Measurements from ENCODE around the gene SMIM17. TPM values are rescaled to one million over a fixed set of nuclear protein-coding genes. Genes with fewer than 3 reads are reported as not detected.

Gene SMIM17
- total RNA-seq, 3 donors from 2014 or later (not counting 1 experiment from before 2014, with no cell fraction given), result 0.24 TPM; not detected in 2

DNA sequence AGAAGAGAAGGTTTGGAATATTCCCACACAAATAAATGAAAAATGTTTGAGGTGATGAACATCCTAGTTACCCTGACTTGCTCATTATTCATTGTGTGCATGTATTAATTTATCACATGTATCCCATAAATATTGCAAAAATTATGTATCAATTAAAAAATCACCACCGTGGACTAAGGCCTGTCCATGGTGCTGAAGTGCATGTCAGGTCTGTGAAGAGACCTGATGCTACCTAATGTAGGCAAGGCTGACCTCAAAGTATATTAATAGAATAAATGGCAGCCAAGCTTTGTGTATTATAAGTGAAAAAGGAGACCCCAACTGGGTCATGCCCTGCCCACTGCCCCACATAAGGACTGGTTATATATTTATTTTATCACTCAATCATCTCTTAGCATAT, 63.0 kb downstream of the SMIM17 start:
- no peak overlapping the region for H3K4me3 ChIP-seq (ENCODE audit: low read length)
- no peak overlapping the region for H3K4me3 Mint-ChIP-seq
- peaks cover 17 to 24% of the 10 kb centered on the region in 2 donors for H3K9me3 Mint-ChIP-seq
- intact Hi-C loops (cut with micrococcal nuclease), result no loop called here
- no peak overlapping the region for H3K27ac ChIP-seq (ENCODE audit: low read length)
- WGBS (ENCODE audit: insufficient coverage), result 64% methylated on average over 1 of the region's 1 CpG
- H3K27me3 Mint-ChIP-seq (ENCODE audit: low read depth in 2 of 2), result no peaks in the 10 kb centered on the region
- no peaks in the 10 kb centered on the region for H3K4me1 ChIP-seq (ENCODE audit: control insufficient read depth, insufficient read depth, low read length)
- no peak overlapping the region for H3K27ac Mint-ChIP-seq
- no peaks in the 10 kb centered on the region for H3K4me1 Mint-ChIP-seq
- no peaks in the 10 kb centered on the region for H3K36me3 ChIP-seq (ENCODE audit: control insufficient read depth, insufficient read depth, low read length)
- DNase-seq (no peak), ATAC-seq (no peak)
- no peaks in the 10 kb centered on the region for H3K27me3 ChIP-seq (ENCODE audit: control insufficient read depth, insufficient read depth, low read length)
- peaks cover 19% of the 10 kb centered on the region for H3K36me3 Mint-ChIP-seq
- peaks cover 11% of the 10 kb centered on the region for H3K9me3 ChIP-seq (ENCODE audit: control insufficient read depth, insufficient read depth, low read length)
- TF ChIP-seq, protein P1, sequence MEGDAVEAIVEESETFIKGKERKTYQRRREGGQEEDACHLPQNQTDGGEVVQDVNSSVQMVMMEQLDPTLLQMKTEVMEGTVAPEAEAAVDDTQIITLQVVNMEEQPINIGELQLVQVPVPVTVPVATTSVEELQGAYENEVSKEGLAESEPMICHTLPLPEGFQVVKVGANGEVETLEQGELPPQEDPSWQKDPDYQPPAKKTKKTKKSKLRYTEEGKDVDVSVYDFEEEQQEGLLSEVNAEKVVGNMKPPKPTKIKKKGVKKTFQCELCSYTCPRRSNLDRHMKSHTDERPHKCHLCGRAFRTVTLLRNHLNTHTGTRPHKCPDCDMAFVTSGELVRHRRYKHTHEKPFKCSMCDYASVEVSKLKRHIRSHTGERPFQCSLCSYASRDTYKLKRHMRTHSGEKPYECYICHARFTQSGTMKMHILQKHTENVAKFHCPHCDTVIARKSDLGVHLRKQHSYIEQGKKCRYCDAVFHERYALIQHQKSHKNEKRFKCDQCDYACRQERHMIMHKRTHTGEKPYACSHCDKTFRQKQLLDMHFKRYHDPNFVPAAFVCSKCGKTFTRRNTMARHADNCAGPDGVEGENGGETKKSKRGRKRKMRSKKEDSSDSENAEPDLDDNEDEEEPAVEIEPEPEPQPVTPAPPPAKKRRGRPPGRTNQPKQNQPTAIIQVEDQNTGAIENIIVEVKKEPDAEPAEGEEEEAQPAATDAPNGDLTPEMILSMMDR (IDR thresholded peaks at IDR 0.05), result no peak

Other genes starting within 250 kb of the SMIM17 start
- gene ZNF582, start 249.6 kb upstream of the SMIM17 start, total RNA-seq, result 1 to 10 TPM; 1.3 to 3.3 (median 2.8) TPM
- 1 to 10 TPM; 2.7 to 5.1 (median 3.3) TPM for gene ZNF583, start 238.8 kb upstream of the SMIM17 start, total RNA-seq
- gene ZNF667, start 165.8 kb upstream of the SMIM17 start, total RNA-seq, result 1 to 10 TPM in 1 of 3 donors, under 1 TPM in 2; 0.41 to 1.6 (median 0.63) TPM
- gene ZNF471, start 135.3 kb upstream of the SMIM17 start, total RNA-seq, result 1 to 10 TPM in 1 of 3 donors, under 1 TPM in 2; 0.33 to 1.0 (median 0.48) TPM
- 1 to 10 TPM; 2.5 to 5.0 (median 4.2) TPM for gene ZFP28, start 104.2 kb upstream of the SMIM17 start, total RNA-seq
- gene ZNF470, start 75.7 kb upstream of the SMIM17 start, total RNA-seq, result 1 to 10 TPM; 2.0 to 2.3 (median 2.1) TPM
- gene ZNF71, start 47.9 kb upstream of the SMIM17 start, total RNA-seq, result 1 to 10 TPM; 5.0 to 7.4 (median 7.2) TPM
- 1 to 10 TPM in 1 of 3 donors, under 1 TPM in 2; 0.18 to 2.1 (median 0.92) TPM for gene ZNF835, start 28.6 kb downstream of the SMIM17 start, total RNA-seq
- not detected for gene PEG3, start 197.6 kb downstream of the SMIM17 start, total RNA-seq
- gene ZIM2, start 197.6 kb downstream of the SMIM17 start, total RNA-seq, result not detected

All from natural killer cell (primary cell).